GM12892 (cell line): Measurements from ENCODE around the gene CPAMD8.

Source experiments
- POLR2A ChIP-seq: IDR thresholded peaks from 2 replicates; pipeline ENCODE4 v1.6.1; 2011; ENCODE audit warnings: low read depth, low read length, control low read depth
- POLR2AphosphoS5 ChIP-seq: IDR thresholded peaks from 2 replicates; pipeline ENCODE4 v1.6.1; 2011; ENCODE audit warnings: low read depth, low read length, control low read depth
- TAF1 ChIP-seq: IDR thresholded peaks from 2 replicates; pipeline ENCODE4 v1.6.1; 2011; ENCODE audit warnings: low read depth, mild to moderate bottlenecking, control low read depth, low read length, borderline replicate concordance

- no peak for TF ChIP-seq POLR2AphosphoS5
- TF ChIP-seq POLR2A: no peak
- no peak for TF ChIP-seq TAF1
Observed at GRCh38 chr19:16899566-16900075, 127.0 kb downstream of the CPAMD8 start.
